ENCODE measurements around the gene TIGIT.

The TIGIT gene

GRCh38 chr3:114290911-114291901 is 2.6 kb upstream of the TIGIT start:
- TF ChIP-seq CTCF (IDR thresholded peaks at IDR 0.05; ENCODE audit: control extremely low read depth, extremely low read depth, low read depth, missing control alignments), result peak; percentile 90
- ChIA-PET CTCF (interaction anchor here (0.6 to 7.0 kb wide), 61 partner anchors 9 to 1567 kb away, joined by 3 to 76 read pairs (median 5); no protein-coding TSS in a partner anchor), POLR2A (interaction anchor here (0.8 kb wide), 1 partner anchor 122 kb away, joined by 3 read pairs; no protein-coding TSS in a partner anchor)
- peak; percentile 85 for DNase-seq (ENCODE audit: extremely low spot score)

GRCh38 chr3:114294940-114295480 is 1.2 kb downstream of the TIGIT start:
- CTCF ChIA-PET, result interaction anchor here (2.1 to 7.0 kb wide), 3 partner anchors 11 to 124 kb away, joined by 7 to 76 read pairs (median 12); no protein-coding TSS in a partner anchor
- POLR2A ChIA-PET, result no interaction called here
- no peak for DNase-seq (ENCODE audit: extremely low spot score)
- no peak for TF ChIP-seq CTCF (IDR thresholded peaks at IDR 0.05; ENCODE audit: control extremely low read depth, extremely low read depth, low read depth, missing control alignments)

- no peak for TF ChIP-seq CTCF (IDR thresholded peaks at IDR 0.05; ENCODE audit: control extremely low read depth, extremely low read depth, low read depth, missing control alignments)
- ChIA-PET CTCF (interaction anchor here (0.9 to 7.0 kb wide), 6 partner anchors 10 to 123 kb away, joined by 3 to 76 read pairs (median 4); no protein-coding TSS in a partner anchor), POLR2A (no interaction called here)
- no peak for DNase-seq (ENCODE audit: extremely low spot score)
Measured at GRCh38 chr3:114295946-114296345, 2.1 kb downstream of the TIGIT start.

- CTCF ChIA-PET, result interaction anchor here (1.0 to 4.7 kb wide), 10 partner anchors 8 to 119 kb away, joined by 3 to 33 read pairs (median 5); no protein-coding TSS in a partner anchor
- POLR2A ChIA-PET, result no interaction called here
- DNase-seq (ENCODE audit: extremely low spot score), result no peak
- TF ChIP-seq CTCF (IDR thresholded peaks at IDR 0.05; ENCODE audit: control extremely low read depth, extremely low read depth, low read depth, missing control alignments), result peak; percentile 27
Measured at GRCh38 chr3:114299421-114299820, 5.6 kb downstream of the TIGIT start.

GRCh38 chr3:114299941-114300624 is 6.3 kb downstream of the TIGIT start:
- CTCF ChIA-PET, result interaction anchor here (1.0 to 4.7 kb wide), 11 partner anchors 9 to 150 kb away, joined by 3 to 33 read pairs (median 5); no protein-coding TSS in a partner anchor
- no peak for DNase-seq (ENCODE audit: extremely low spot score)
- no peak for TF ChIP-seq CTCF (IDR thresholded peaks at IDR 0.05; ENCODE audit: control extremely low read depth, extremely low read depth, low read depth, missing control alignments)
- POLR2A ChIA-PET, result no interaction called here

All from GM10248 (cell line).